CD4-positive, alpha-beta T cell treated with Interleukin-4 for 4 hours (primary cell): ENCODE data around the gene EPC2.
"Not testable (repeated sequence)": the region's sequence is repeated elsewhere in the genome, so short reads cannot be mapped to it uniquely, and the experiment has no call there.

ENCODE experiments used
- DNase-seq: peaks from one replicate; pipeline ENCODE4 v3.0.0-alpha.2; 2020

The EPC2 gene

GRCh38 chr2:148678302-148679179 lies 34.0 kb downstream of the EPC2 start:
- not testable (repeated sequence) for DNase-seq

DNA sequence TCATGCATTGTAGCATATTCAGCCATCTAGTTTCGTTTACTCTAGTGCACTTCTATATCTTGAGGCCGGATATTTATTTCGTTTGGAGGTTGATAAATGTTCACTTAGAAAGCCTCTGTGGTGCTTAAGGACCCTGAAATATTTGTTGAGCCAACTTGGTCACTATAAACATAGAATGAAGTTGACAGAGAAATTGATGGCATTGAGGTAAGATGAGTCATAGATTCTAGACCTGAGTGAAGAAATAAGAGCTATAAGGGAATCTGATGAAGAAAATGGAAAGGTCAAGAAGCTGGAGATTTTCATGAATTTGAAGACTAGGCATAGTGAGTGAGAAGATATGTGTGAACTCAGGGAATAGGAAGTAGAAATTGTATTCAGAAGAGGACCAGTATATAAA lies 35.9 kb downstream of the EPC2 start:
- no peak for DNase-seq

DNA sequence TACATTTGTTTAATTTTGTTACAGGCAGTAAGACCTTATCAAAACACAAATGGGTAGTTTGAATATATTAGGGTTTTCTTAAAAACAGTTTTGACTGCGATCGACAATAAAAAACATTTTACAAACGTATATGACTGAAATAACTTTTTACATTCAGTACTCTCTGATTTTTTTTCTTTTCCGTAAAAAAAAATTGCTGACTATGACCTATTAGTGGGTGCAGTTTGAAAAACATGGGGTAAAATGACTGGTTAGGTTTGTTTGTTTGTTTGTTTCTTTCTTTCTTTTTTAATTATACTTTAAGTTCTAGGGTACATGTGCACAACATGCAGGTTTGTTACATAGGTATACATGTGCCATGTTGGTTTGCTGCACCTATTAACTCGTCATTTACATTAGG lies 36.9 kb downstream of the EPC2 start:
- DNase-seq: no peak

- DNase-seq: not testable (repeated sequence)
Observed at GRCh38 chr2:148681862-148682261, 37.3 kb downstream of the EPC2 start.

DNA sequence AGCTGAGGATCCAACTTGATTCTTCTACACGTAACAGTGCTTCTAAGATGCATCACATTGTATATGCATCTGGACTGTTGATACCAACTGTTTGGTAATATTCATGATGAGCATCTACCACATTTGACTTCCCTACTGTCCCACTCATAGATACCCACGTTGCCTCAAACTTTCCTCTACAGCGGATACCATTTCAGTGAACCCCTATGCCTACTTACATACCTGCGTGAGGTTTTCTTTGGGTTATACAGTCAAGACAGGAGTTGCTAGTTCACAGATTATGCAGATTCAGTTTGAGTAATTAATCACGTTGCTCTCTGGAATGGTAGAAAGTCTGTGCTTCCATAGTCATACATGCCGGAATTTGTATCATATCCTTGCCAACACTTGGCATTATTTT lies 40.0 kb downstream of the EPC2 start:
- DNase-seq: no peak

- no peak for DNase-seq
Observed at GRCh38 chr2:148687543-148687942, 43.0 kb downstream of the EPC2 start.

DNA sequence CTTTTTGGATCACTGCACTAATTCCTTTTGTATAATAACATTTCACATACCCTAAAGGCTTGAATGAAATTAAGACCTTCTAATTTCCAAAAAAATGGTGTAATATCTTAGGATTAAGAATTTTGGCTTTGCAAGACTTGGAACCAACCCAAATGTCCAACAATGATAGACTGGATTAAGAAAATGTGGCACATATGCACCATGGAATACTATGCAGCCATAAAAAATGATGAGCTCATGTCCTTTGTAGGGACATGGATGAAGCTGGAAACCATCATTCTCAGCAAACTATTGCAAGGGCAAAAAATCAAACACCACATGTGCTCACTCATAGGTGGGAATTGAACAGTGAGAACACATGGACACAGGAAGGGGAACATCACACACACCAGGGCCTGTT lies 43.5 kb downstream of the EPC2 start:
- DNase-seq: not testable (repeated sequence)

- no peak for DNase-seq
Observed at GRCh38 chr2:148696985-148697384, 52.4 kb downstream of the EPC2 start.

- DNase-seq: no peak
Observed at GRCh38 chr2:148699830-148700229, 55.3 kb downstream of the EPC2 start.

DNA sequence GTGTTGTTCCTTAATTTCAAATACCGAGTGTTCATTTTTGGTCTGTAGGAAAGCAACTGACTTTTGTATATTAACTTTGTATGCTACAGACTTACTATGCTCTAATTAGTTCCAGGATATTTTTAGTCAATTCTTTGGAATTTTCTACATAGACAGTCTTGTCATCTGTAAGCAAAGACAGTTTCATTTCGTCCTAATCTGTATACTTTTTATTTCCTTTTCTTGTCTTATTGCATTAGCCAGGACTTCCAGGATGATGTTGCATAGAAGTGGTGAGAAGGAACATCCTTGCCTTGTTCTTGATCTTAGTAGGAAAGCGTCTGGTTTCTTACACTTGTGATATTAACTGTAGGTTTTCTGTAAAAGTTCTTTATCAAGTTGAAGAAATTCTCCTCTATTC lies 56.5 kb downstream of the EPC2 start:
- no peak for DNase-seq

DNA sequence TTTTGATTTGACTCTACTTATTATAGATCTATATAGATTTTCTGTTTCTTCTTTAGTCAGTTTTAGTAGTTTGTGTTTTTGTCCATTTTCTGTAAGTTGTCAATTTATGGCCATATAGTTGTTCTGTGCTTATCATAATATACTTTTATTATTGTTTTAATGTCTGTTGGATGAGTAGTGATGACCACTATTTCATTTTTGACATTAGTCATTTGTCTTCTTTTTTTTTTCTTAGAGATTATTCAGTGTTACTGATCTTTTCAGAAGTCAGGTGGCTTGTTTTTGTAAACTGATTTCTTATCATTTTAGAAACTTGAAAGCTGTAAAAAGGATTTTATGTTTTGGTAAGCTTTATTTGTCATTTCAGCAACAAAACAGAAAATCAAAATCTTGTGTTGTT lies 57.3 kb downstream of the EPC2 start:
- no peak for DNase-seq

GRCh38 chr2:148702475-148702874 lies 57.9 kb downstream of the EPC2 start:
- DNase-seq: no peak

DNA sequence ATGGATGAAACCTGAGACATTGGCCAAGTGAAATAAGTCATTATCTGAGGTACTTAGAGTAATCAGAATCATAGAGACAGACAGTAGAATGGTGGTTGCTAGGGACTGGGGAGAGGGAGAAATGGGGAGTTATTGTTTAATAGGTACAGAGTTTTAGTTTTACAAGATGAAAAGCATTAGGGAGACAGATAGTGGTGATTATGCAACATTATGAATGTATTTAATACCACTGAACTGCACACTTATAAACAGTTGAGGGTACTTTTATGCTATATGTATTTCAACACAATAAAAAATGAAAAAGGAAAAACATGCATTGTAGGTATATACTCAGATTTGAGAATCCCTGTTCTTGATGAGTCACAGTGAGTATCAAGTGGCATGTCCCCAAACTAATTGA lies 59.7 kb downstream of the EPC2 start:
- DNase-seq: no peak

- no peak for DNase-seq
Observed at GRCh38 chr2:148716378-148716920, 71.9 kb downstream of the EPC2 start.

- DNase-seq: no peak
Observed at GRCh38 chr2:148718039-148718438, 73.5 kb downstream of the EPC2 start.

GRCh38 chr2:148719195-148719749 lies 74.7 kb downstream of the EPC2 start:
- no peak for DNase-seq

DNA sequence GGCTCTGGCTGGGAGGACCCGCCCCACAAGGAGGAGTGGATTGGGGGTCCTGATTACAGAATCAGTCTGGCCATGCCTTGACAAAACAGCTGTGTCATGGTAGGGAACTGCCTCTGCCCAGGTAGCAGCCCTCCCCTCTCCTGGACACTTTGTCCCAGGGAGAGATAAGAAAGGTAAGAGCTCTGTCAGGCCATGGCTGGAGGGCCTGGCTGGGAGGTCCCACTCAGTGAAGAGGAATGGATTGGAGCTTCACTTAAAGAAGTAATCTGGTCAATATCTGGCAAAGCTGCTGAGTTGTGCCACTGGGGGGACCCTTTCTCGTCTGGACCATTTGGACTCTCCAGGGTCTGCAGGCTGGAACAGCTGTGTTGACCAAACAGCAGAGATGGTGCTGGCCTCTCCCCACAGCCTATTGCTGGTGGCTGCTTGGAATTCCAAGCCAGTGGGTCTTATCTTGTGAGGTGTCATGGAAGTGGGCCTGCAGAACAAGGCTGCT lies 75.4 kb downstream of the EPC2 start:
- DNase-seq: no peak

- no peak for DNase-seq
Observed at GRCh38 chr2:148720501-148721001, 76.0 kb downstream of the EPC2 start.

DNA sequence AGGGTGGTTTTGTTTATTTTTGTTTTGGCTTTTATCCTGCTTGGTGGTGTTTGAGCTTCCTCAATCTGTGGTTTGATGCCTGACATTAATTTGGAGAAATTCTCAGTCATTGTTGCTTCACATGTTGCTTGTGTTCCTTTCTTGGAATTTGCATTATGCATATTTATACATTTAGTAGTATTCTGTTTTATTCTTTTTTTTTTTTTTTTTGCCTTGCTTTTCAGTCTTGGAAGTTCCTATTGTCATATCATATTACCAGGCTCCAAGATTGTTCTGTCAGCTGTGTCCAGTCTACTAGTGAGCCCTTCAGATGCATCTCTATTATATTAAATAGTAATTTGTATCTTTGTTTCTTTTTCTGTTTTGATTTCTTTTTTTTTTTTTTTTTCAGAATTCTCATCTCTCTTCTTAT lies 77.0 kb downstream of the EPC2 start:
- no peak for DNase-seq

DNA sequence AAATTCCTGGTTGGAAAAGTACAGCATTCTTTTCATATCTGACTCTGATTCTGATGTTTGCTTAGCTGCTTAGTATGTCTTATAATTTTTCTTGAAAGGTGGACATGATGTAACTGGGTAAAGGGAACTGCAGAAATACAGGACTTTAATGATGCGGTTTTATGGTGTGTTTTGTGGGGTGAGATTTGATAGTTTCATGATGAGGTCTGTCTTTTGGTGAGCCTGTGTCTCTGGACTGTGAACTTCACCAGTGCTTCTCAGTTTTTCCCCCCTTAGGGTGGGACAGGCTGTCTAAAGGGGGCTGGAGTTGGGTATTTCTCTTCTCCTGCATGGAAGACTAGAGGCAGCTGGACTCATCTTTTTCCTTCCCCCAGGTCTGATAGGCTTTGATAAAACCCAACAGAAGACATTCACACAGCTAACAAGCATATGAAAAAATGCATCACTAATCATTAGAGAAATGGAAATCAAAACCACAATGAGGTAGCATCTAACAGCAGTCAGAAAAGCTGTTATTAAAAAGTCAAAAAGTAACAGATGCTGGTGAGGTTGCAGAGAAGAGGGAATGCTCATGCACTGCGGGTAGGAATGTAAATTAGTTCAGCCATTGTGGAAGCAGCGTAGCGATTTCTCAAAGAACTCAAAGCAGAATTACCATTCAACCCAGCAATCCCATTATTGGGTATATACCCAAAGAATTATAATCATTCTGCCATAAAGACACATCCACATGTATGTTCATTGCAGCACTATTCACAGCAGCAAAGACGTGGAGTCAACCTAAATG lies 77.6 kb downstream of the EPC2 start:
- DNase-seq: no peak

DNA sequence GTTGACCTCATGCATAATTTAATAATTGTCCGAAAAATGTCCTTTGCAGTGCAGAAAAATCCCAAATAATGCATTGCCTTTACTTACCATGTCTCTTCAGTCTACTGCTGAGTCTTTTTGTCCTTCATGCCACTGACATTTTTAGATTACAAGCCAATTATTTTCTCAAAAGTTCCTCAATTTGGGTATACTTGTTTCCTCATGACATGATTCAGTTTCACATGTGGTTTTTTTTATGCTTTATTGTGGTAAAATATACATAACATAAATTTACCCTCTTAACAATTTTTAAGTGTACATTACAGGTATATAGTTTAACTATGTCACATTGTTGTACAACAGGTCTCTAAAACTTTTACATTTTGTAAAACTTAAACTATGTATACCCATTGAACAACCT lies 81.0 kb downstream of the EPC2 start:
- DNase-seq: no peak

- no peak for DNase-seq
Observed at GRCh38 chr2:148726228-148726627, 81.7 kb downstream of the EPC2 start.

GRCh38 chr2:148730085-148730484 lies 85.5 kb downstream of the EPC2 start:
- DNase-seq: no peak
